Measurements from ENCODE around the gene DAAM1. TPM values are rescaled to one million over a fixed set of nuclear protein-coding genes. Genes with fewer than 3 reads are reported as not detected.

DAAM1 gene
- 17.8 and 25.5 TPM in 2 replicates for total RNA-seq

DNA sequence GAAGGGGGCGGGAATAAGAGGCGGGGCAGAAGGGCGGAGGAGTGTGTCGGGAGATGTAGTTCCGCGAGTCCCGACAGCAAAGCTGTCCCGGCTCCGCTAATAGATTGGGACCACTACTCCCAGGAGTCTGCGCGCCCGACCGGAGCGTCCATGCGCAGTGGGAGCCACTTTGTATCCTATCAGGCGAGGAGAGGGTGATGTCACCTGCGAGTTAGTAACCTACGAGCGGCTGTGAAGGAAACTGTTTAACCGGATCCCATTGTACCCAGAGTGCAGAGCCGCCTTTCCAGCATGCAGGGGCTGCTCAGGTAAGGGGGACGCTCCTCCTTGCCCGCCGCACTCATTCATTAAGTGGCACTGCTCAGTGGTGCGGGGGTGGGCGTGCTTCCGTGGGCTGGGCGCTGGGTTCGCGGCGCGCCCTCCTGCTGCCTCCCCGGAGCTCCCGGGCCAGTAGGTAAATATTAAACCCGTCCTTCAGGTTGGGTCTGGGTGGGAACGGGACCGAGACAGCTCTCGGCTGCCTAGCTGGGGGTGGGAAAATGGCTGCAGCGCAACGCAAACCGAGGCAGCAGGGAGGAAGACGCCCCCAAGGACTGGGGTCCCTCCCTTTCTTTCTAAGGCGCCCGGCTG, at the start of gene DAAM1:
Gene DAAM1 (plus strand): TSS at position 207 of the 630 bp plus-strand sequence. CDS start 74,811 bp downstream, outside the sequence.

